Measurements from ENCODE around the gene IGSF9.

The IGSF9 gene

DNA sequence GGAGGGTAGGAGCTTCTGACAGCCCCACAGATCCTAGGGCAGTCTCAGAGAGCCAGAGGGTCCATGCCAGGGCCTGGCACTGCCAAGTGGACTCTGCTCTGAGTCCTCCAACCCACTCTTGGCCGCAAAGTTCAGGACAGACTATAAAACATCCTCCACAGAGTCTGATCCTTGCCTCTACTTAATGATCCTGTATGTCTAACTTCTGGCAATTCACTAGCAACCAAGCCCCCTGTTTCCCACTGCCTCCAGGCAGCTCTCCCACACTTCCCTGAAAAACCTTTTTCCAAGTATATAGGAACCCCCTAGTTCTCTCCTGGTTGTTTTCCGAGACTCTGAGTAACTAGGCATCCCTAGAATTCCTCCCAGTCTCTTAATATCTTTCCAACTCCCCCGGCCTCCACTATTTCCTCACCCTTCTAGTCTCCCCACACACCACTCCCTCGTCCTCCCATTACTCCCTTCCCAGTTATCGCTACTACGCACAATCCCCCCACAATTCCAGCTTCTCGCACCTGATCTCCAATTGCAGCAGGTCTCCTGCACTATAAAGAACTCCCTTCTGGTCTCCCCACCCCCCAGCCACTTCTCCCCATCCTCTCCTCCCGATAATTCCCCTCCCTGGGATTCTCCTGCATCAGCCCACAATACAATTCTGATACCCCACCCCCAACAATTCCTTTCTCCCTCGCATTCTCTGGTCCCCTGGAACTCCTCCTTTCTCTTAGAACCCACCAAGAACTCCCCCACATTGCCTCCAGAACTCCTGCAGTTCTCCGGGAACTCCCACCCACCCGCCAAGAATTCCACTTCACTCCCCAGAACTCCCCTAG is 574 bp downstream of the IGSF9 start:
- no peak for FAIRE-seq
- TF ChIP-seq POLR2A (IDR thresholded peaks at IDR 0.05; ENCODE audit: low read depth, low read length) (no peak), POU2F2 (IDR thresholded peaks at IDR 0.05; ENCODE audit: low read depth, low read length) (no peak)
- no peak for DNase-seq (ENCODE audit: insufficient read length, low spot score)

DNA sequence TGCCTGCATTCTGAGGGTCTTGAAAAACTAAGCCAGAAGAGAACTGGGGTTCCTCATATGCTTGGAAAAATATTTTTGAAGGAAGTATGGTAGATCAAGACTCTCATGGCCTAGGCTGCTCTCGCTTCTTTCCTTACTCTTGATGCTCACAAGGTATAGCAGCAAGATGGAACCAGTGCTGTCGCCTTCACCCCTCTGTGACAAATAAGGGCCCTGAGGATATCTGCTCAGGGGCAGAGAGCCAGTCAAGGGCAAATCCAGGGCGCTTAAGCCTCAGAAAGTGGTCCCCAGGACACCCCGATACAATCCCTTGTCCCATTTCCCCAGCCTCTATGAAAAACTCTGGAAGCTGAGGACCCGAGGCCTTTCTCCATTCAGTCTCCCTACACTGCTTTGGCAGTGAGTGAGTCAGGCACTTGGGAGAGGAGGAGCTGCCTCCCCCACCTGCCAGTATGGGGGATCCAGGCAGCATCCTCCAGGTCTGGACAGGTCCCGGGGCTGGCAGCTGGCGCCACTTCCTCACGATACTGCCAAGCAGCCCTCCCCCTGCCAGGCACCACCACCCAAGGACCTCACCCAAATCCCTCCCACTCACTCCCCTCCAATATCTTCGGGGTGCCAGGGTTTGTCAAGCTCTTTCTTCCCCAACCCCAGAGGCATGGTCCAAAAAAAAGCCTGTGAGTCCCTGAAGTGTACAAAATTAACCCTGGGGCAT is 1.3 kb downstream of the IGSF9 start:
- FAIRE-seq (no peak), DNase-seq (ENCODE audit: insufficient read length, low spot score) (no peak)
- TF ChIP-seq TAF1 (IDR thresholded peaks at IDR 0.05; ENCODE audit: low read depth, low read length) (no peak), PAX5 (IDR thresholded peaks at IDR 0.05; ENCODE audit: insufficient read depth, low read length, severe bottlenecking) (no peak), SPI1 (IDR thresholded peaks at IDR 0.05; ENCODE audit: low read depth, low read length) (no peak), POLR2AphosphoS5 (IDR thresholded peaks at IDR 0.05; ENCODE audit: low read depth, low read length) (no peak), POU2F2 (IDR thresholded peaks at IDR 0.05; ENCODE audit: low read depth, low read length) (no peak), POLR2A (IDR thresholded peaks at IDR 0.05; ENCODE audit: low read depth, low read length) (no peak)

DNA sequence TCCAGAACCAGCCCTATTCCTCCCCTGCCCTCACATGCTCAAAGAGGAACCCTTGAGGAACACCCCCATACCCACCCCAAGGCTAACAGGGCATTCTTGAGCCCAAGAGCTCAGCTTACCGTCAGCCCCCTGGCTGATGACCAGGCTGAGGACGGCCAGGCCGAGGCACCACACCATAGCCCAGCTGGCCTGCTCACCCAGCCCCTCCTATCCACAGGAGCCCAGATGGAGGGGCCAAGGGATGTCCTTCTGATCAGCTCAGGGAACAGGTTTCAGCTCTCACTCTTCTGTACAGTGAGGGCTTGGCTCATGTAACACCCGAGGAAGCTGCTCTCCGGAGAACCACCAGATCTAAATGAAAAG is 2.2 kb downstream of the IGSF9 start:
- FAIRE-seq (no peak), DNase-seq (ENCODE audit: insufficient read length, low spot score) (no peak)
- TF ChIP-seq POU2F2 (IDR thresholded peaks at IDR 0.05; ENCODE audit: low read depth, low read length), result no peak

DNA sequence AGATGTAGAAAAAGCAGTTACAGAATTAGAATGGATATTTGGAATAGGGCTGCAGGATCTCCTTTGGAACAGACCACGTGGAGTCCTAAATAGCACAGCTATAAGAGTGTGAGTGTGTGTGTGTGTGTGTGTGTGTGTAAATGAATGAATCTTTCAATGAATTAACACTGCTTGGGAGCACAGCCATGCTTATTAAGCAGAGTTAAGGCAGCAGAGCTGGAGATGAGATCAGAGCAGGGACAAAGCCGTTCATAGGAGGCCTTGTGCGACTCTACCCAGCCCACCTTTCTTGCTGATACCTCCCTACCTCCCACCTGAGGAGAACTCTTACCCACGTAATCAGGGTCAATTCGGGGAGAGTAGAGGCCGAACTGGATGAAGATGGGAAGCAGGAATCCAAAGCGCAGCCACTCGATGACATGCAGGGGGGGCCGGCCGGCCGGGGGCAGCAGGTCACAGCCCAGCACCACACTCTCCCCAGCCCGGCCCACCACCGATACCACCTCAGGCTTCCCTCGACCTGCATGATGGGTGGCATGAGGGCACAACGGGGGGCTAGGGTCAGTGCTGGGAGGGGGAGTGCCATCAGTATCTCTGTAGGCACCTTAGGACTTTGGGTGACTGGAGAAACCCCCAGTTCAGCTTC is 2.7 kb downstream of the IGSF9 start:
- FAIRE-seq (no peak), DNase-seq (ENCODE audit: insufficient read length, low spot score) (no peak)
- TF ChIP-seq POLR2A (IDR thresholded peaks at IDR 0.05; ENCODE audit: low read depth, low read length) (no peak), TAF1 (IDR thresholded peaks at IDR 0.05; ENCODE audit: low read depth, low read length) (no peak), SPI1 (IDR thresholded peaks at IDR 0.05; ENCODE audit: low read depth, low read length) (no peak), POU2F2 (IDR thresholded peaks at IDR 0.05; ENCODE audit: low read depth, low read length) (no peak), PAX5 (IDR thresholded peaks at IDR 0.05; ENCODE audit: insufficient read depth, low read length, severe bottlenecking) (no peak), POLR2AphosphoS5 (IDR thresholded peaks at IDR 0.05; ENCODE audit: low read depth, low read length) (no peak)

DNA sequence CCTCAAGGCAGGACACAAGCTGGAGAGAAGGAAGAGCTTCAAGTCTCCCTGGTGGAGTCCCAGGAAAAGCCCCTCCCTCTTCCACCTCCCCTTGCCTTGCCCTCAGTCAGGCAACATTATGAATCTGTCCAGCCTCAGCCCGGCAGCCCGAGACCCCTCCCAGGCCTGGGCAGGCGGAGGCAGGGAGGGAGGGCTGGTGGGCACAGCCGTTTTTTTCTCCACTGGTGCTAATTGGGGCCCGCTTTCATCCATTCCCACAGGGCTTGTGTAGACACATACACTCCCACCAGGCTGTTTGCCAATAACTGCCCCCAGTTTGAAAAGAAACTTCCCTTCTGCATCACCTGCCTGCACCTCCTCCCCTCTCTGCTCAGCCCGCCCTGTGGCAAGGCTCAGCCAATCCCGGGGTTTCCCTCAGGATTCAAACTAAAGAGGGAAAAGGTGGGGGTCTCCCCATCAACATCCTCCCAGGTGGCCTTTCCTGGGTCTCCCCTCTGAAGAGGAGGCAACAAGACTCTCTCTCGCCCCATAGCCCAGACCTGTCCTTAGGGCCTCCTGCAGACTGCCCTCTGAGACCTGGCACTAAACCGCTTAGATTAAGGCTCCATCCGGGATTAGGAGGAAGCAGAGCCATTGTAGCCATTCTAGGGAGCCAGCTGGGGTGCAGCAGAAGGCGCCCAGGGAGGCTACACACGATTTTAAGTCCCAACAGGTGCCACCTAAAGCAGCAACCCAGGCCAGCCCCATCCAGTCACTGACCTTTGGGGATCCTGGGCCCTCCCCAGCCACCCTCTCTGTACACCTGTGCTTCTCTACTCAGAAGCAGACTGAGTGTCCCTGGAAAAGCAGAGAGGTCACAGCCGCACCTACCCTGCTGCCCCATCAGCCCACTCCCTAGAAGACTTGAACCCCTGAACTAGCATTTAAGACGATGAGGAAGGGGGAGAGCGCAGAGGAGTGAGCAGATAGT is 3.5 kb downstream of the IGSF9 start:
- DNase-seq (ENCODE audit: insufficient read length, low spot score) (no peak), FAIRE-seq (no peak)
- TF ChIP-seq SPI1 (IDR thresholded peaks at IDR 0.05; ENCODE audit: low read depth, low read length) (no peak), POLR2A (IDR thresholded peaks at IDR 0.05; ENCODE audit: low read depth, low read length) (no peak), POLR2AphosphoS5 (IDR thresholded peaks at IDR 0.05; ENCODE audit: low read depth, low read length) (no peak), POU2F2 (IDR thresholded peaks at IDR 0.05; ENCODE audit: low read depth, low read length) (no peak), PAX5 (IDR thresholded peaks at IDR 0.05; ENCODE audit: insufficient read depth, low read length, severe bottlenecking) (no peak), TAF1 (IDR thresholded peaks at IDR 0.05; ENCODE audit: low read depth, low read length) (no peak)

DNA sequence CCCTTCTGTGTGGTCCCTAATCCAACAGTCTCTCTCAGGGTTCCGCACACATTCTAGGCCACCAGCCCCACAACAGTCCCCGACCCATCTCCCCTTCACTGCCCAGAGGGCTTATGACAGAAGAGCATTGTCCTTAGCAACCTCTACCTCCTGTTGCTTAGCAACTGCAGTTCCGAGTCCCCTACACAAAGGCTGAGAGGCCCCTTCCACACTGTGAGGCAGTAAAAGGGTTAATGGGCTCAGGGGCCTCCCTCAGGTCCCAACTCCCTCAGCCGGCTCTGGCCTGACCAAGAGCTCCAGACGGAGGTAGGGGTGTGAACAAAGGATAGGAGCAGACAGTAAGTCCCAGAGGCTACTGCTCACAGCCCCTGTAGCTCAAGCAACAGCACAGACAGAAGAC is 4.3 kb downstream of the IGSF9 start:
- no peak for TF ChIP-seq POU2F2 (IDR thresholded peaks at IDR 0.05; ENCODE audit: low read depth, low read length)
- no peak for TF ChIP-seq POLR2AphosphoS5 (IDR thresholded peaks at IDR 0.05; ENCODE audit: low read depth, low read length)
- no peak for TF ChIP-seq POLR2A (IDR thresholded peaks at IDR 0.05; ENCODE audit: low read depth, low read length)
- no peak for TF ChIP-seq PAX5 (IDR thresholded peaks at IDR 0.05; ENCODE audit: insufficient read depth, low read length, severe bottlenecking)
- TF ChIP-seq SPI1 (IDR thresholded peaks at IDR 0.05; ENCODE audit: low read depth, low read length), result no peak
- TF ChIP-seq TAF1 (IDR thresholded peaks at IDR 0.05; ENCODE audit: low read depth, low read length), result no peak
- DNase-seq (ENCODE audit: insufficient read length, low spot score), result no peak
- FAIRE-seq, result no peak

DNA sequence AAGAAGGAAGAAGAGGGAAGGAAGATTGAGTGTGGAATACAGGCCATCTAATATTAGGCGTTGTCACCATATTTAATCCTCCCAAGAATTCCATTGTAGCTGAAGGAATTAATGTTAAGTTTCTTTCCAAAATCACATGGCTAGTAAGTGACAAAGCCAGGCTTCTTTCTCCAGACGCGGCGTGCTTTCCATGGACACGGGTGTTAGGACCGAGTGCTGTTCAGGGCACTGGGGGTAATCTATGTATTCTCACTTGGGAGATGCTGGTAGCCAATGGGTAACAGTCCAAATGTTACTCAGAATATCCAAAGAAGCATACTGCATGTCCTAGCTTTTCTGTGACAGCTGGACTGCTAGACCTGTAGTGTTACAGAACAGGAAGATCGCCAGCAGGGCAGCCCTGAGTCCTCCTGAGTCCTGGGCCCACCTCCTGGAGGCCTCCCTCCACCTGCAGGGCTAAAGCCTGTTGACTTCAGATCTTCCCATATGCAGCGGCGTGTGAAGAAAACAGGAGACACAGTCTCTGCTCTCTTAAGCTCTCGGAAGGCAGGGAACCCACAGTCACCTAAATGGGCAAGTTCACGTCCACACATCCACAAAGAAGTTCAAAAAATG is 5.3 kb downstream of the IGSF9 start:
- TF ChIP-seq POLR2AphosphoS5 (IDR thresholded peaks at IDR 0.05; ENCODE audit: low read depth, low read length), result no peak
- TF ChIP-seq PAX5 (IDR thresholded peaks at IDR 0.05; ENCODE audit: insufficient read depth, low read length, severe bottlenecking), result no peak
- TF ChIP-seq POU2F2 (IDR thresholded peaks at IDR 0.05; ENCODE audit: low read depth, low read length), result no peak
- no peak for TF ChIP-seq TAF1 (IDR thresholded peaks at IDR 0.05; ENCODE audit: low read depth, low read length)
- TF ChIP-seq SPI1 (IDR thresholded peaks at IDR 0.05; ENCODE audit: low read depth, low read length), result no peak
- no peak for TF ChIP-seq POLR2A (IDR thresholded peaks at IDR 0.05; ENCODE audit: low read depth, low read length)
- FAIRE-seq (no peak), DNase-seq (ENCODE audit: insufficient read length, low spot score) (no peak)

DNA sequence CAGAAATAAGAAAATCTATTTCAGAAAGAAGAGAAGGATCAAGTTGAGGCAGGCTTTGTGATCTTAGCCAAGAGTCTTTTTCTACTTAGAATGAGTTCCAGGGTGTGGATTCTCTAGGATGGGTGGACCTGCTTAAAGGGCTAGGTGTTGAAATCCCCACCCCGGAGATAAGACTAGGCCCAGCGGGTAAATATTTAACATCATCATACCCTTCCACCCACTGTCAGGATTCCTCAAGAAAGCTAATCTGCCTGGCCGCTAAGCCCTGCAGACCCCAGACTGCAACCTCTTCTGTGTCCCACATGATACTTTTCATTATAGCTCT is 5.8 kb downstream of the IGSF9 start:
- no peak for DNase-seq (ENCODE audit: insufficient read length, low spot score)
- TF ChIP-seq POLR2A (IDR thresholded peaks at IDR 0.05; ENCODE audit: low read depth, low read length) (no peak), POLR2AphosphoS5 (IDR thresholded peaks at IDR 0.05; ENCODE audit: low read depth, low read length) (no peak), PAX5 (IDR thresholded peaks at IDR 0.05; ENCODE audit: insufficient read depth, low read length, severe bottlenecking) (no peak), POU2F2 (IDR thresholded peaks at IDR 0.05; ENCODE audit: low read depth, low read length) (no peak), TAF1 (IDR thresholded peaks at IDR 0.05; ENCODE audit: low read depth, low read length) (no peak), SPI1 (IDR thresholded peaks at IDR 0.05; ENCODE audit: low read depth, low read length) (no peak)
- FAIRE-seq, result no peak
